ENCODE measurements around the gene EPB41L5. TPM values are rescaled to one million over a fixed set of nuclear protein-coding genes. Genes with fewer than 3 reads are reported as not detected.
"Not testable (repeated sequence)": the region's sequence is repeated elsewhere in the genome, so short reads cannot be mapped to it uniquely, and the experiment has no call there.

The EPB41L5 gene
- total and polyA plus RNA-seq, 3 donors from 2014 or later: 56.8 to 73.6 (median 62.7) TPM

DNA sequence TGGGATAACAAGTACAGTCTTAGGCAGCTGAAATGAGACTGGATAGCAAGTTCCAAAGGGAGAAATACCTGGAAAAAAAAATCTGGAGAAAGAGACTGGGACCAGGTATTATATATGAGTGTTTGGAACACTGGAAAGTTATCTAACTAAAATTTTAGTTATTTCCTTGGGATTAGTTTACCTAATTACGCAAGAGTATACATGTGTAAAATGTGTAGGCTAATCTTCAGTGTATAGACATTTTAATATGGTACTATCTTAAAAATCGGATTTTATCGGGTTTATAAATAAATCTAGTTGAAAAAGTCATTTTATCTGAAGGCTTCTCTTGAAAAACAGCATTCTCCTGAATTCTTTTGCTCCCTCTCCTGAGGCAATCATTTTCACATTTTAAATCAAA lies 3.9 kb downstream of the EPB41L5 start:
- H3K27me3 ChIP-seq: no peaks in the 10 kb centered on the region
- H3K27ac ChIP-seq: no peak overlapping the region
- no peaks in the 10 kb centered on the region for H3K36me3 ChIP-seq (ENCODE audit: low read depth, missing control alignments)
- TF ChIP-seq POLR2A (IDR thresholded peaks at IDR 0.05): no peak
- TF ChIP-seq, protein P1, sequence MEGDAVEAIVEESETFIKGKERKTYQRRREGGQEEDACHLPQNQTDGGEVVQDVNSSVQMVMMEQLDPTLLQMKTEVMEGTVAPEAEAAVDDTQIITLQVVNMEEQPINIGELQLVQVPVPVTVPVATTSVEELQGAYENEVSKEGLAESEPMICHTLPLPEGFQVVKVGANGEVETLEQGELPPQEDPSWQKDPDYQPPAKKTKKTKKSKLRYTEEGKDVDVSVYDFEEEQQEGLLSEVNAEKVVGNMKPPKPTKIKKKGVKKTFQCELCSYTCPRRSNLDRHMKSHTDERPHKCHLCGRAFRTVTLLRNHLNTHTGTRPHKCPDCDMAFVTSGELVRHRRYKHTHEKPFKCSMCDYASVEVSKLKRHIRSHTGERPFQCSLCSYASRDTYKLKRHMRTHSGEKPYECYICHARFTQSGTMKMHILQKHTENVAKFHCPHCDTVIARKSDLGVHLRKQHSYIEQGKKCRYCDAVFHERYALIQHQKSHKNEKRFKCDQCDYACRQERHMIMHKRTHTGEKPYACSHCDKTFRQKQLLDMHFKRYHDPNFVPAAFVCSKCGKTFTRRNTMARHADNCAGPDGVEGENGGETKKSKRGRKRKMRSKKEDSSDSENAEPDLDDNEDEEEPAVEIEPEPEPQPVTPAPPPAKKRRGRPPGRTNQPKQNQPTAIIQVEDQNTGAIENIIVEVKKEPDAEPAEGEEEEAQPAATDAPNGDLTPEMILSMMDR (IDR thresholded peaks at IDR 0.05): no peak
- intact Hi-C loops (cut with DNase I; ENCODE audit: low total_unique reads): no loop called here
- no peak for DNase-seq
- WGBS, 2 donors: 89 to 90% methylated on average over 3 of the region's 3 CpGs
- peaks cover 6% of the 10 kb centered on the region for H3K4me1 ChIP-seq
- H3K9me3 ChIP-seq: no peaks in the 10 kb centered on the region
- no peak overlapping the region for H3K4me3 ChIP-seq

DNA sequence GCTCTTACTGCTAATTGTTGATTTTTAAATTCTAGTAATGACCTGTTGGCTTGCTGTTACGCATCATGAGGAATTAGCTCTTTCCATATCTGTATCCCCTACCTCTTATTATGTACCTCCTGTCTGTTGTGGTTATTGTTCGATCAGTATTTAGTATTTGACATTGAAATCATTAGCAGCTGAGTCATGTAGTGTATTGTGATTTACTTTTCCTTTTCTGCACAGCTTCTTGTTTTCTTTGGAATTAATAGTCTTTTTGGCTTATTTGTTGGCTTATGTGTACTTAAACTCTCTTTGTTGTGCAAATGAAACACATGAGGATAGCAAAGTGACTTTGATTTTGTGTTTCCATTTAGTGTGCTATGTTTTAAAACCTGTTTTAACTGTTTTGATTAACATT lies 4.3 kb downstream of the EPB41L5 start:
- intact Hi-C loops (cut with DNase I; ENCODE audit: low total_unique reads): no loop called here
- Histone ChIP-seq H3K27ac (no peak overlapping the region), H3K36me3 (ENCODE audit: low read depth, missing control alignments) (no peaks in the 10 kb centered on the region), H3K4me3 (no peak overlapping the region), H3K27me3 (no peaks in the 10 kb centered on the region), H3K4me1 (peaks cover 6% of the 10 kb centered on the region), H3K9me3 (no peaks in the 10 kb centered on the region)
- DNase-seq: no peak
- TF ChIP-seq POLR2A (IDR thresholded peaks at IDR 0.05): no peak
- TF ChIP-seq, protein P1 (IDR thresholded peaks at IDR 0.05): no peak
- WGBS, 2 donors: 88 to 93% methylated on average over 2 of the region's 2 CpGs

DNA sequence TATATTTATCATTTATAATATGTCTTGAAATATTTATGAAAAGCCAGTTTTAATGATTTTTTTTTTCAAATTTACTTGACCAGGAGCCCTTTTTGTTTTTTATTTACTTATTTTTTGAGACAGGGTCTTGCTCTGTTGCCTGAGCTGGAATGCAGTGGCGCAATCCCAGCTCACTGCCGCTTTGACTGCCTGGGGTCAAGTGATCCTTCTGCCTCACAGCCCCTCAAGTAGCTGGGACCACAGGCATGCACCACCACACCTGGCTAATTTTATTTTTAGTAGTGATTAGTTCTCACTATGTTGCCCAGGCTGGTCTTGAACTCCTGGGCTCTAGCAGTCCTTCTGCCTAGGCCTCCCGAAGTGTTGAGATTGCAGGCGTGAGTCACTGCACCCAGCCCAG lies 5.7 kb downstream of the EPB41L5 start:
- Histone ChIP-seq H3K4me1 (peaks cover 6% of the 10 kb centered on the region), H3K4me3 (no peak overlapping the region), H3K27me3 (no peaks in the 10 kb centered on the region), H3K36me3 (ENCODE audit: low read depth, missing control alignments) (no peaks in the 10 kb centered on the region), H3K9me3 (no peaks in the 10 kb centered on the region), H3K27ac (no peak overlapping the region)
- no peak for DNase-seq
- no peak for TF ChIP-seq POLR2A (IDR thresholded peaks at IDR 0.05)
- TF ChIP-seq, protein P1 (IDR thresholded peaks at IDR 0.05): no peak
- 93 to 94% methylated on average over 4 of the region's 4 CpGs for WGBS, 2 donors
- intact Hi-C loops (cut with DNase I; ENCODE audit: low total_unique reads): no loop called here

DNA sequence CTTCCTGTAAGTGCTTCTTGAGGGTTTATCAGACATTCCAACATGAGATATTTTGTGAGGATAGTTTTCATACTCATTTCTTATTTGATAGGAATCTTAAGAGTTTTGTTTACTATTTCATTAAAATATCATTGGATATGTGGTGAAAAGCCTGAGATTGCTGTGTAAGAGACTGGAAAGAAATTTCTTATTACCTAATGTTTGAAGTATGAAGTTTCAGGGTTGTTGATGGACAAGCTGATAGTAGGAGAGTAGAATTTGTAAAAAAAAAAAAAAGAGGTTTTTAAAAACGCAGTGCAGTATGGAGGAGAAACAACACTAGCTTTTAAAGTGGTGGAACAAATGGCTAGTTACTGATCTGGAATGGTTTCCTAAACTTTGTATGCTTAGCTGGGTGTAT lies 7.7 kb downstream of the EPB41L5 start:
- no peaks in the 10 kb centered on the region for H3K4me1 ChIP-seq
- no peak for DNase-seq
- no peaks in the 10 kb centered on the region for H3K9me3 ChIP-seq
- no peak overlapping the region for H3K27ac ChIP-seq
- no peak for TF ChIP-seq POLR2A (IDR thresholded peaks at IDR 0.05)
- TF ChIP-seq, protein P1 (IDR thresholded peaks at IDR 0.05): no peak
- H3K27me3 ChIP-seq: no peaks in the 10 kb centered on the region
- intact Hi-C loops (cut with DNase I; ENCODE audit: low total_unique reads): no loop called here
- no peak overlapping the region for H3K4me3 ChIP-seq
- 80 to 95% methylated on average over 1 of the region's 1 CpG for WGBS, 2 donors
- no peaks in the 10 kb centered on the region for H3K36me3 ChIP-seq (ENCODE audit: low read depth, missing control alignments)

DNA sequence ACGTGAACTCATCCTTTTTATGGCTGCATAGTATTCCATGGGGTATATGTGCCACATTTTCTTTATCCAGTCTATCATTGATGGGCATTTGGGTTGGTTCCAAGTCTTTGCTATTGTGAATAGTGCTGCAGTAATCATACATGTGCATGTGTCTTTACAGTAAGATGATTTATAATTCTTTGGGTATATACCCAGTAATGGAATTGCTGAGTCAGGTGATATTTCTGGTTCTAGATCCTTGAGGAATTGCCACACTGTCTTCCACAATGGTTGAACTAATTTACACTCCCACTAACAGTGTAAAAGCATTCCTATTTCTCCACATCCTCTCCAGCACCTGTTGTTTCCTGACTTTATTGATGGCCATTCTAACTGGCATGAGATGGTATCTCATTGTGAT lies 9.6 kb downstream of the EPB41L5 start:
- WGBS, 2 donors: 94 to 96% methylated on average over 1 of the region's 1 CpG
- H3K9me3 ChIP-seq; H3K27ac ChIP-seq; intact Hi-C loops (cut with DNase I; ENCODE audit: low total_unique reads); DNase-seq; H3K4me1 ChIP-seq; H3K27me3 ChIP-seq; H3K36me3 ChIP-seq (ENCODE audit: low read depth, missing control alignments); H3K4me3 ChIP-seq: not testable (repeated sequence)

All from testis (tissue), 3 donors.